Caki2 (cell line): ENCODE measurements around the gene HPS3. TPM values are rescaled to one million over a fixed set of nuclear protein-coding genes. Genes with fewer than 3 reads are reported as not detected.
"Not testable (repeated sequence)": the region's sequence is repeated elsewhere in the genome, so short reads cannot be mapped to it uniquely, and the experiment has no call there.

Source experiments
- DNase-seq: peaks from one replicate; pipeline ENCODE4 v3.0.0-alpha.2; 2015; ENCODE audit warnings: low read depth
- in situ Hi-C: cut with HindIII; loops from 2 replicates; pipeline ENCODE4 v1.10.0; 2016; ENCODE audit warnings: low sequenced_read_pairs, low pct_unique_long_range_greater_than_20kb, mixed read lengths
- total RNA-seq: library from RNA; depleted of rRNA; stranded (reverse); fragments of >200 nt; shearing (Covaris generic); gene quantifications from 2 replicates; pipeline ENCODE4 v1.2.3, GENCODE V29; 2014; ENCODE audit warnings: low replicate concordance

HPS3 gene
- total RNA-seq, 1 experiment from 2014 or later: 39.8 TPM

GRCh38 chr3:149174901-149175300, 45.5 kb downstream of the HPS3 start:
- peak; percentile 75 for DNase-seq
- in situ Hi-C loops: no loop called here

- no peak for DNase-seq
- in situ Hi-C loops: no loop called here
These were observed 47.7 kb downstream of the HPS3 start for GRCh38 chr3:149177122-149177521.

GRCh38 chr3:149179220-149179619, 49.8 kb downstream of the HPS3 start:
- in situ Hi-C loops: no loop called here
- peak; percentile 12 for DNase-seq

GRCh38 chr3:149180057-149180573, 50.7 kb downstream of the HPS3 start:
- peak; percentile 98 for DNase-seq
- in situ Hi-C loops: no loop called here

- no peak for DNase-seq
- in situ Hi-C loops: no loop called here
These were observed 51.7 kb downstream of the HPS3 start for GRCh38 chr3:149181182-149181581.

- DNase-seq: no peak
- in situ Hi-C loops: no loop called here
These were observed 56.8 kb downstream of the HPS3 start for GRCh38 chr3:149186219-149186618.

GRCh38 chr3:149186721-149187120, 57.3 kb downstream of the HPS3 start:
- DNase-seq: no peak
- in situ Hi-C loops: no loop called here

GRCh38 chr3:149188494-149188893, 59.1 kb downstream of the HPS3 start:
- in situ Hi-C loops: no loop called here
- DNase-seq: no peak

GRCh38 chr3:149195221-149195620, 65.8 kb downstream of the HPS3 start:
- in situ Hi-C loops: no loop called here
- DNase-seq: no peak

- DNase-seq, in situ Hi-C loops: not testable (repeated sequence)
These were observed 67.6 kb downstream of the HPS3 start for GRCh38 chr3:149196805-149197592.

- no peak for DNase-seq
- in situ Hi-C loops: no loop called here
These were observed 68.2 kb downstream of the HPS3 start for GRCh38 chr3:149197669-149198068.

- DNase-seq: no peak
- in situ Hi-C loops: no loop called here
These were observed 69.2 kb downstream of the HPS3 start for GRCh38 chr3:149198611-149199010.

GRCh38 chr3:149199474-149199873, 70.0 kb downstream of the HPS3 start:
- DNase-seq: no peak
- in situ Hi-C loops: no loop called here

- in situ Hi-C loops: no loop called here
- DNase-seq: no peak
These were observed 74.3 kb downstream of the HPS3 start for GRCh38 chr3:149203758-149204157.

GRCh38 chr3:149204390-149204991, 75.1 kb downstream of the HPS3 start:
- DNase-seq: no peak
- in situ Hi-C loops: no loop called here

GRCh38 chr3:149207475-149207874, 78.0 kb downstream of the HPS3 start:
- DNase-seq: no peak
- in situ Hi-C loops: no loop called here

GRCh38 chr3:149209431-149209830, 80.0 kb downstream of the HPS3 start:
- no peak for DNase-seq
- in situ Hi-C loops: no loop called here

GRCh38 chr3:149212386-149212785, 82.9 kb downstream of the HPS3 start:
- DNase-seq: no peak
- in situ Hi-C loops: no loop called here

GRCh38 chr3:149214702-149215101, 85.3 kb downstream of the HPS3 start:
- DNase-seq: no peak
- in situ Hi-C loops: no loop called here

- in situ Hi-C loops: no loop called here
- DNase-seq: no peak
These were observed 86.1 kb downstream of the HPS3 start for GRCh38 chr3:149215515-149215914.
